Esophagus muscularis mucosa (tissue), 4 donors: Measurements from ENCODE around the gene TENM3. TPM values are rescaled to one million over a fixed set of nuclear protein-coding genes. Genes with fewer than 3 reads are reported as not detected.

Source experiments
- DNase-seq: peaks from one replicate; pipeline ENCODE4 v3.0.0-alpha.2; 2017; ENCODE audit errors: extremely low spot score
- H3K27ac ChIP-seq, 4 donors: fragments of 200-600 bp; sonication (generic); replicated peaks in 1 of 4; 1 replicate in 3 of 4; 2 replicates in 1 of 4; pipeline ENCODE4 v1.5.1; 2016 to 2019; ENCODE audit warnings: mild to moderate bottlenecking in 1 of 4
- H3K27me3 ChIP-seq, 4 donors: fragments of 200-600 bp; sonication (generic); one replicate each; pipeline versions ENCODE4 v1.5.1 to v1.6.0; 2016 to 2019
- H3K36me3 ChIP-seq, 4 donors: fragments of 200-600 bp; sonication (generic); one replicate each; pipeline ENCODE4 v1.5.1; 2016 to 2019
- H3K4me1 ChIP-seq, 4 donors: fragments of 200-600 bp; sonication (generic); one replicate each; pipeline ENCODE4 v1.5.1; 2016 to 2019
- H3K4me3 ChIP-seq, 4 donors: fragments of 200-600 bp; sonication (generic); 1 replicate in 2 of 4; 2 replicates in 2 of 4; pipeline ENCODE4 v1.5.1; 2016 to 2019; ENCODE audit warnings: mild to moderate bottlenecking in 4 of 4, moderate library complexity in 1 of 4
- H3K9me3 ChIP-seq, 4 donors: fragments of 200-600 bp; sonication (generic); 1 replicate in 3 of 4; 2 replicates in 1 of 4; pipeline ENCODE4 v1.5.1; 2016 to 2019
- EP300 ChIP-seq: sonication (generic); formaldehyde crosslinking; IDR thresholded peaks from one replicate; pipeline ENCODE4 v1.6.1; 2017; ENCODE audit warnings: antibody characterized with exemption
- POLR2A ChIP-seq: fragments of 450-650 bp; IDR thresholded peaks from one replicate; pipeline ENCODE4 v1.6.1; 2017; ENCODE audit warnings: antibody characterized with exemption, moderate library complexity, mild to moderate bottlenecking, low read depth
- POLR2AphosphoS5 ChIP-seq, 2 donors: sonication (generic); formaldehyde crosslinking; IDR thresholded peaks; one replicate each; pipeline ENCODE4 v1.6.1; 2017; ENCODE audit warnings: antibody characterized with exemption in 2 of 2
- WGBS: methylation state at CpG from one replicate; pipeline ENCODE4 v1.1.5; 2018; 5-methylcytosine and 5-hydroxymethylcytosine counted together
- intact Hi-C: fragments of 100-400 bp; cut with DNase I; formaldehyde crosslinking; loops from one replicate; pipeline ENCODE4 v1.15.1; 2023
- total RNA-seq, 4 donors: library from RNA; depleted of rRNA; stranded (reverse); fragments of >200 nt; gene quantifications; one replicate each; pipeline versions ENCODE4 v1.1.0 to v1.2.1, GENCODE V29; 2016
- TF ChIP-seq, protein P1 (sequence below), 3 experiments: fragments of 200-600 bp in 2 of 3; fragments of 450-650 bp in 1 of 3; sonication (generic) in 2 of 3; IDR thresholded peaks; one replicate each; pipeline ENCODE4 v1.5.1; 2017 to 2019; ENCODE audit warnings: antibody characterized with exemption in 3 of 3, mild to moderate bottlenecking in 2 of 3, moderate library complexity in 1 of 3

TENM3 gene
- total RNA-seq, 4 donors from 2014 or later: 16.2 to 30.5 (median 28.3) TPM

DNA sequence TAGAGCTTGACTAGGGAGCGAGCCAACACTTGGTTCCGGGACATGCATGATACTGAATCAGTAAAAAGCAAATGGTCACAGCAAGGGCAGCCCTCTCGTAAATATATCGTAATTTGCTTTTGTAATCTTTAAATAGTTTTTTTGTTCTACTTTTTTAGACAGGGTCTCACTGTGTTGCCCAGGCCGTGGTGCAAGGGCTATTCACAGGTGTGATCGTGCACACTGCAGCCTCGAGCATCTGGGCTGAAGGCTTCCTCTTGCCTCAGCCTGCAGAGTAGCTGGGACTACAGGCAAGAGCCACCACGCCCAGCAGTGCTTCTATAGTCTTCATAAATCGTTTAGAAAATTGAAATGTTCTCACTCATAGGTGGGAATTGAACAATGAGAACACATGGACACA is 309.7 kb downstream of the TENM3 start:
- Histone ChIP-seq H3K4me3 (no peak overlapping the region), H3K27ac (no peak overlapping the region), H3K27me3 (no peaks in the 10 kb centered on the region), H3K4me1 (peaks cover 0 to 24% (median 15%) of the 10 kb centered on the region in 4 donors), H3K9me3 (no peaks in the 10 kb centered on the region), H3K36me3 (no peaks in the 10 kb centered on the region)
- no peak for DNase-seq
- TF ChIP-seq POLR2A (no peak), POLR2AphosphoS5 (IDR thresholded peaks at IDR 0.05) (no peak), EP300 (no peak)
- TF ChIP-seq, protein P1, sequence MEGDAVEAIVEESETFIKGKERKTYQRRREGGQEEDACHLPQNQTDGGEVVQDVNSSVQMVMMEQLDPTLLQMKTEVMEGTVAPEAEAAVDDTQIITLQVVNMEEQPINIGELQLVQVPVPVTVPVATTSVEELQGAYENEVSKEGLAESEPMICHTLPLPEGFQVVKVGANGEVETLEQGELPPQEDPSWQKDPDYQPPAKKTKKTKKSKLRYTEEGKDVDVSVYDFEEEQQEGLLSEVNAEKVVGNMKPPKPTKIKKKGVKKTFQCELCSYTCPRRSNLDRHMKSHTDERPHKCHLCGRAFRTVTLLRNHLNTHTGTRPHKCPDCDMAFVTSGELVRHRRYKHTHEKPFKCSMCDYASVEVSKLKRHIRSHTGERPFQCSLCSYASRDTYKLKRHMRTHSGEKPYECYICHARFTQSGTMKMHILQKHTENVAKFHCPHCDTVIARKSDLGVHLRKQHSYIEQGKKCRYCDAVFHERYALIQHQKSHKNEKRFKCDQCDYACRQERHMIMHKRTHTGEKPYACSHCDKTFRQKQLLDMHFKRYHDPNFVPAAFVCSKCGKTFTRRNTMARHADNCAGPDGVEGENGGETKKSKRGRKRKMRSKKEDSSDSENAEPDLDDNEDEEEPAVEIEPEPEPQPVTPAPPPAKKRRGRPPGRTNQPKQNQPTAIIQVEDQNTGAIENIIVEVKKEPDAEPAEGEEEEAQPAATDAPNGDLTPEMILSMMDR (IDR thresholded peaks at IDR 0.05): no peak
- 82% methylated on average over 9 of the region's 9 CpGs for WGBS
- intact Hi-C loops: no loop called here

DNA sequence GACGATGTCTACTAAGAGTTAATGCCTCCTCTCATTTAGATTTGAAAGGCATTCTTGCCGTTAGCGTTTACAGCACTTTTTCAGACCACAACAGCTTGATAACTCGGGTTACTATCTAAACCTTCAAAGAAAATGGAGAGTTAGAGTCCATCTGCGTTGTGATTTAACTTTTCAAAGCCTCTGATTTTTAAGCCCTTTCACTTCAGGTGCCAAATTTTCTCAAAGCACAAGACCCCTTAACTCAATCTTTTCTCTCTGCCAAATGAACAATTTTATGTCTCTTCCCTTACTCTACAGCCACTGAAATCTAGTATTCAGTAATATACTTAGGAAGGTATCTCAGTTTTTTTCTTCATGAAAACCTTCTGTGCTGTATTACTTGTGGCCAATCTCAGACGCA is 310.5 kb downstream of the TENM3 start:
- Histone ChIP-seq H3K9me3 (no peaks in the 10 kb centered on the region), H3K4me3 (peak overlapping the region; percentile 18 to 34 (median 31)), H3K36me3 (no peaks in the 10 kb centered on the region), H3K27me3 (no peaks in the 10 kb centered on the region), H3K27ac (peak overlapping the region in 3 of 4 donors; percentile 20 to 30 (median 21)), H3K4me1 (peaks cover 0 to 24% (median 15%) of the 10 kb centered on the region in 4 donors)
- no peak for DNase-seq
- TF ChIP-seq POLR2A (no peak), POLR2AphosphoS5 (IDR thresholded peaks at IDR 0.05) (no peak), EP300 (no peak)
- TF ChIP-seq, protein P1 (IDR thresholded peaks at IDR 0.05): no peak
- intact Hi-C loops: no loop called here
- 32% methylated on average over 6 of the region's 6 CpGs for whole genome bisulfite sequencing

DNA sequence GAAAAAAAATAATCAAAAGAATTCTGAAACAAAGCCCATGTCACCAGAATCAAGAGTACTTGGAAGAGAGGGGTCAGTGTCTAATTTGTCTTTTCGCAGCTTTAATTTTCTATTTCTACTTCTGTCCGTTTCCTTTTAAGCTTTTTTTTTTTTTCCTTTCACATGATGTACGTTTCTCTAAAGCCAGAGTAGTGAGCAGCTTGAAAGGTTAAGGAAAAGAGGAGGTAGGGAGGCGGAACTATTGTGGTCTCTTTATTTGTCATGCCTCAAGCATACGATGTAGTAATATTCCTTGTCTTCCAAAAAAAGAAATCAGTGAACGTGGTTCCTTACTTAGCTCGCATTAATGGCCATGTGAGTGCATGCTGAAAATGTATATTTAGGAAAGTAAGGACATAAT is 311.5 kb downstream of the TENM3 start:
- Histone ChIP-seq H3K9me3 (no peaks in the 10 kb centered on the region), H3K27me3 (no peaks in the 10 kb centered on the region), H3K27ac (peak overlapping the region in 1 of 4 donors; percentile 20), H3K36me3 (no peaks in the 10 kb centered on the region), H3K4me1 (peaks cover 0 to 24% (median 15%) of the 10 kb centered on the region in 4 donors), H3K4me3 (peak overlapping the region in 3 of 4 donors; percentile 18 to 34 (median 33))
- TF ChIP-seq POLR2A: no peak
- DNase-seq: no peak
- WGBS: 49% methylated on average over 7 of the region's 7 CpGs
- intact Hi-C loops: no loop called here

DNA sequence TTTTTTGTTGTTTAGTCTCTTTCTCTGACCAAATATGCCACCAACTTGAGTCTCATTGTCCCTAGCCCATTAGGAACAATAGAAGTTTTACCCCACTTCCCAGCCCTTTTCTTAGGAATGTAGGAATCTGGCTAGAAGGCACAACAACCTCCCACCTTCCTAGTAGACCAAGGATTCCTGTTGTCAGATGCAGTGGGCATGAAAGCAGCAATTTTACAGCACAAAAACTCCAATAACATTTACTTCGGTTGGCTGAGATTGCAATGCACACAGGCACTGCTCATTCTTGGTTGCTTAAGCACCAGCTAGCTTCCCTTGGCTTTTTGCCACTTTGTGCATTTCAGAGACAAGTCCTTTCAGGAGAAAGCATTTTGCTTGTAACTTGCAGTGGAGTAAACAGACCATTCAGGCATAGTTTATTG is 312.8 kb downstream of the TENM3 start:
- Histone ChIP-seq H3K9me3 (no peaks in the 10 kb centered on the region), H3K4me3 (no peak overlapping the region), H3K27me3 (no peaks in the 10 kb centered on the region), H3K36me3 (no peaks in the 10 kb centered on the region), H3K27ac (peak overlapping the region in 1 of 4 donors; percentile 10), H3K4me1 (peaks cover 0 to 24% (median 15%) of the 10 kb centered on the region in 4 donors)
- DNase-seq: no peak
- intact Hi-C loops: no loop called here
- TF ChIP-seq POLR2A (no peak), EP300 (no peak), POLR2AphosphoS5 (IDR thresholded peaks at IDR 0.05) (no peak)
- TF ChIP-seq, protein P1 (IDR thresholded peaks at IDR 0.05): no peak
- 56% methylated on average over 1 of the region's 1 CpG for WGBS

DNA sequence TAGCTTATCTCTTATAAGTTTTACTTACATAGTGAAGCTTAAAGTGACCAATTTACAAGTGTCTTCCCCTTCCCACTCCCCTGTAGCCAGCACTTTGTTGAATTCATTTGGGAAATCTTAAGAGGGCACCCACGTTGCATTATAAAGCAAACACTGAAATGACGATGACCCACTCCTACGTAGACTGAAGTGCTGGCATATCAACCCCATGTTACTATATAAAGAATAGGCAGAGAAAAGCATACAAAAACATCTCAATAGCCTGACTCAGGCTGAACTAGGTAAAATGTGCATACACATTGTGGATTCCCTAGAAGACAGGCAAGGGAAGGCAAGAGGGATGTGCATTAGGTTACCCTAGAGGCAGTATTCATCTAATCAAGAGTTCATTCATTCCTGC is 313.4 kb downstream of the TENM3 start:
- Histone ChIP-seq H3K27me3 (no peaks in the 10 kb centered on the region), H3K4me3 (no peak overlapping the region), H3K27ac (no peak overlapping the region), H3K4me1 (peaks cover 0 to 24% (median 15%) of the 10 kb centered on the region in 4 donors), H3K36me3 (no peaks in the 10 kb centered on the region), H3K9me3 (no peaks in the 10 kb centered on the region)
- 64% methylated on average over 3 of the region's 3 CpGs for WGBS
- intact Hi-C loops: no loop called here
- TF ChIP-seq POLR2A: no peak
- no peak for TF ChIP-seq EP300
- TF ChIP-seq, protein P1 (IDR thresholded peaks at IDR 0.05): no peak
- no peak for TF ChIP-seq POLR2AphosphoS5 (IDR thresholded peaks at IDR 0.05)
- no peak for DNase-seq
